Hepatocyte (in vitro differentiated cells): ENCODE measurements around the gene RUNX1.

ENCODE experiments used
- CTCF ChIP-seq: fragments of 200-600 bp; sonication (generic); IDR thresholded peaks from 2 replicates; pipeline ENCODE4 v1.5.1; 2016; ENCODE audit warnings: antibody characterized with exemption, mild to moderate bottlenecking; ENCODE audit not compliant: poor library complexity
- EZH2 ChIP-seq: fragments of 200-600 bp; sonication (generic); IDR thresholded peaks from 2 replicates; pipeline ENCODE4 v1.6.1; 2016; ENCODE audit warnings: antibody characterized with exemption, mild to moderate bottlenecking, borderline replicate concordance

DNA sequence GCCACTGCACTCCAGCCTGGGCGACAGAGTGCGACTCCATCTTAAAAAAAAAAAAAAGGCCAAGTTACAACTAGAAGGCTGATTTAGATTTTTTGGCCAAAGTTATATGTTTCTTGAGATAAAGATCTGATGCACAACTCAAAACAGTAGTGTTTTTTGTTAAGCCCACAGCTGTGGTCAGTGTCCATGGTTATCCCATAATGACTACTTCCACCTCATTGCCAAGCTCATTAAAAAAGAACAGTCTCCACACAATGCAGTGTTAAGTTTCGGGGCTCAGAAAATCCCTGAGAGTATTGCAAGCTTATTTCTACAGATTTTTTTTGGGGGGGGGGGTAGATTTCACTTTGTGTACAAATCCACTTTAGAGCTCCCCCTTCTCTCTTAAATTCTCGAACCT lies 120.5 kb downstream of the RUNX1 start:
- TF ChIP-seq CTCF (no peak), EZH2 (no peak)
